Heart right ventricle (tissue), 16 donors: ENCODE results near the gene SNX6. TPM values are rescaled to one million over a fixed set of nuclear protein-coding genes. Genes with fewer than 3 reads are reported as not detected.

Source experiments
- ATAC-seq, 8 donors: fragments of 200-7000 bp; cut with Tn5 transposase; one replicate each; pipeline ENCODE4 v1.9.1; 2020; ENCODE audit warnings: mild to moderate bottlenecking in 8 of 8, moderate library complexity in 8 of 8, moderate number of reproducible peaks in 1 of 8
- DNase-seq, 2 donors: peaks; one replicate each; pipeline ENCODE4 v3.0.0-alpha.2; 2020
- H3K27ac ChIP-seq, 10 donors: fragments of 200-600 bp; sonication (generic) in 2 of 10; one replicate each; pipeline versions ENCODE4 v1.5.0 to v1.8.0; 2020 to 2022; ENCODE audit warnings: mild to moderate bottlenecking in 3 of 10
- H3K27me3 ChIP-seq, 7 donors: fragments of 200-600 bp; one replicate each; pipeline ENCODE4 v1.8.0; 2021 to 2022; ENCODE audit warnings: mild to moderate bottlenecking in 2 of 7
- H3K36me3 ChIP-seq, 9 donors: fragments of 200-600 bp; sonication (generic) in 1 of 9; one replicate each; pipeline versions ENCODE4 v1.5.0 to v1.8.0; 2020 to 2022; ENCODE audit warnings: mild to moderate bottlenecking in 2 of 9
- H3K4me1 ChIP-seq, 9 donors: fragments of 200-600 bp; sonication (generic) in 1 of 9; one replicate each; pipeline versions ENCODE4 v1.5.0 to v1.8.0; 2020 to 2022; ENCODE audit warnings: mild to moderate bottlenecking in 4 of 9
- H3K4me3 ChIP-seq, 10 donors: fragments of 200-600 bp; sonication (generic) in 2 of 10; one replicate each; pipeline versions ENCODE4 v1.5.0 to v1.8.0; 2020 to 2022; ENCODE audit warnings: mild to moderate bottlenecking in 7 of 10, moderate library complexity in 2 of 10
- H3K9me3 ChIP-seq, 11 donors: fragments of 200-600 bp in 10 of 11; sonication (generic) in 2 of 11; one replicate each; pipeline versions ENCODE4 v1.5.0 to v1.8.0; 2013 to 2022; ENCODE audit warnings: mild to moderate bottlenecking in 2 of 11, control low read depth in 1 of 11, moderate library complexity in 1 of 11
- CTCF ChIP-seq, 9 donors: fragments of 200-600 bp; sonication (generic) in 2 of 9; IDR thresholded peaks; one replicate each; pipeline versions ENCODE4 v1.5.0 to v1.8.0; 2021 to 2022; ENCODE audit warnings: antibody characterized with exemption in 9 of 9, mild to moderate bottlenecking in 5 of 9, moderate library complexity in 1 of 9
- WGBS, 2 donors: extraction: QIAGEN DNeasy Blood & Tissue Kit; methylation state at CpG; one replicate each; pipeline ENCODE4 v1.1.7; 2013; ENCODE audit warnings: inconsistent platforms in 1 of 2; 5-methylcytosine and 5-hydroxymethylcytosine counted together
- intact Hi-C, 10 donors: fragments of 100-400 bp; cut with DNase I; formaldehyde crosslinking; loops; one replicate each; pipeline versions ENCODE4 v1.11.1 to v1.14.2; 2022
- polyA plus RNA-seq, 2 donors: library from polyadenylated mRNA; stranded (reverse); fragments of 200-250 nt; gene quantifications; one replicate each; pipeline ENCODE4 v1.2.3, GENCODE V29; 2013
- total RNA-seq, 10 donors: library from RNA; stranded (reverse); fragmentation: NEBNext Ultra II Directional in 3 of 10; extraction: Animal tissue kit (Norgen Biotek cat#: 25700) in 3 of 10; gene quantifications; one replicate each; pipeline versions ENCODE4 v1.2.1 to v1.2.4, GENCODE V29; 2021 to 2023
- donor health status: Arrhythmogenic right ventricular cardiomyopathy.
- donor health status: ischemic (EF 13 %, LVEDD 7.1; RV severe dilation, severe dysfunction).
- donor health status: healthy with polysubstance abuse.
- donor health status: DM: no; HTN: yes; CAD: no.
- donor health status: DM: no; HTN: no; CAD: no.
- donor health status: ischemic (EF 25% LVEDD 6.9; RV normal size, moderate dysfunction).
- donor health status: ischemic (EF 25% LVEDD 5.7; RV mildly dilated, moderate dysfunction).
- donor health status: healthy.
- donor health status: DM: yes; HTN: yes; CAD: no.
- donor health status: Ischemic cardiomyopathy.
- donor health status: ischemic (EF 35%, LVEDD 5.7; RV mildly dilated, moderate dysfunction).
- donor health status: nonischemic (EF 11% LVEDD 7.7; RV severe dilation, severe dysfunction).
- donor health status: DM: yes; HTN: yes; CAD: no.
- donor health status: PGD.
- donor health status: ischemic (EF 29% LVEDD 5.4; RV normal size, mild dysfunction).
- donor health status: nonischemic (EF 23%, LVEDD 6.1; RV moderate dilation, normal function).

Gene SNX6
- total and polyA plus RNA-seq, 12 donors = 17.3 to 89.8 (median 57.3) TPM

DNA sequence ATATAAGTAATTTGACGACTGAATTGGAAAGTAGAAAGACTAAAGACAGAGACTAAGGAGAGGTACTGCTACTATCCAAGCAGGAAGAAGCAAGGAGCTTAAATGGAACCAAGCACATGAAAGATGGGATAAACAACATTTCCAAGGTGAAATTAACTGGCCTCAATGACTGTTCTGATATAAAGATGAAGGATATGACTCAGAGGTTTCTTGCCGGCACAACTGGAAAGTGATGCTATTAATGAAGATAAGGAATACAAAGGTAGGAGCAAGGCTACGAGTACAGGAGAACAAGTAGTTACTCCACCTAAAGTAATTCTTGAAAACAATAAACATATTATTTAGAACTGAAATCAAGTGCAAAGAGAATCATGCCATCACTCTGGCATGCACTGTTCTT, 6.4 kb downstream of the SNX6 start:
- H3K9me3 ChIP-seq = no peaks in the 10 kb centered on the region
- no peak overlapping the region for H3K4me3 ChIP-seq
- no peak for ATAC-seq
- 56 to 61% methylated on average over 3 of the region's 3 CpGs for WGBS, 2 donors
- DNase-seq = no peak
- peaks cover 0 to 87% (median 18%) of the 10 kb centered on the region in 9 donors for H3K36me3 ChIP-seq
- no peaks in the 10 kb centered on the region for H3K27me3 ChIP-seq
- TF ChIP-seq CTCF (IDR thresholded peaks at IDR 0.05) = no peak
- peaks cover 0 to 90% (median 47%) of the 10 kb centered on the region in 9 donors for H3K4me1 ChIP-seq
- peak overlapping the region in 2 of 10 donors; percentile 14 to 41 for H3K27ac ChIP-seq
- intact Hi-C loops = loop anchor here in 1 of 10 donors (10.0 kb wide), 1 partner anchor 361 kb away; the partner anchor contains the start of gene SRP54

GRCh38 chr14:34620839-34621238, 9.1 kb downstream of the SNX6 start:
- Histone ChIP-seq H3K4me3 (no peak overlapping the region), H3K27me3 (no peaks in the 10 kb centered on the region), H3K27ac (no peak overlapping the region), H3K9me3 (no peaks in the 10 kb centered on the region), H3K4me1 (peaks cover 0 to 68% (median 30%) of the 10 kb centered on the region in 9 donors), H3K36me3 (peaks cover 0 to 97% (median 22%) of the 10 kb centered on the region in 9 donors)
- 64 to 78% methylated on average over 3 of the region's 3 CpGs for WGBS, 2 donors
- DNase-seq (no peak), ATAC-seq (no peak)
- intact Hi-C loops = loop anchor here in 1 of 10 donors (10.0 kb wide), 1 partner anchor 364 kb away; the partner anchor contains the start of gene SRP54
- TF ChIP-seq CTCF (IDR thresholded peaks at IDR 0.05) = no peak

DNA sequence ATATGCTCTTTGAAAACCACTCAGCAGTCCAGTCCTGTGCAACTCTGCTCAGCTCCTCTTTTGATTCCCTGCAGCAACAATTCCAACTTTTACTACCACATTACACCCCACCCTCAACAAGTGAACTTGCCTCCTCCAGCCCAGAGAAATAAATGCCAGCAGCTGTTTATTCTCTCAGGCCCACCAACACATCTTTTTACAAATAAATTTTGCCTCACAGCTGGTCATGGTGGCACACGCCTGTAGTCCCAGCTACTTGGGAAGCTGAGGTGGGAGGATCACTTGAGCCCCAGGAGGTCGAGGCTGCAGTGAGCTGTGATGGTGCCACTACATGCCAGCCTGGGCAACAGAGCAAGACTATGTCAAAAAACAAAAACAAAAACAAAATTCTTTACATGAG, 9.8 kb downstream of the SNX6 start:
- peaks cover 0 to 60% (median 27%) of the 10 kb centered on the region in 9 donors for H3K4me1 ChIP-seq
- no peak for TF ChIP-seq CTCF (IDR thresholded peaks at IDR 0.05)
- no peaks in the 10 kb centered on the region for H3K9me3 ChIP-seq
- WGBS, 2 donors = 91 to 96% methylated on average over 2 of the region's 2 CpGs
- ATAC-seq (peak in 1 of 8 donors; percentile 15), DNase-seq (no peak)
- H3K27ac ChIP-seq = peak overlapping the region in 1 of 10 donors; percentile 14
- intact Hi-C loops = loop anchor here in 1 of 10 donors (10.0 kb wide), 1 partner anchor 365 kb away; the partner anchor contains the start of gene SRP54
- no peaks in the 10 kb centered on the region for H3K27me3 ChIP-seq
- peaks cover 0 to 97% (median 22%) of the 10 kb centered on the region in 9 donors for H3K36me3 ChIP-seq
- no peak overlapping the region for H3K4me3 ChIP-seq

GRCh38 chr14:34619471-34619870, 10.5 kb downstream of the SNX6 start:
- Histone ChIP-seq H3K9me3 (no peaks in the 10 kb centered on the region), H3K36me3 (peaks cover 0 to 95% (median 22%) of the 10 kb centered on the region in 9 donors), H3K4me1 (peaks cover 0 to 54% (median 25%) of the 10 kb centered on the region in 9 donors), H3K4me3 (no peak overlapping the region), H3K27me3 (no peaks in the 10 kb centered on the region), H3K27ac (no peak overlapping the region)
- no peak for TF ChIP-seq CTCF (IDR thresholded peaks at IDR 0.05)
- DNase-seq (no peak), ATAC-seq (peak in 4 of 8 donors; percentile 36 to 56 (median 44))
- 69 to 73% methylated on average over 3 of the region's 3 CpGs for WGBS, 2 donors
- intact Hi-C loops = no loop called here
